K562 (cell line): ENCODE results near the gene TMEM167B. TPM values are rescaled to one million over a fixed set of nuclear protein-coding genes. Genes with fewer than 3 reads are reported as not detected.

Experiments
- ATF1 ChIP-seq, 2 experiments: fragments of 450-650 bp in 1 of 2; IDR thresholded peaks; 2 replicates each; pipeline ENCODE4 v1.6.1; 2016; ENCODE audit warnings: missing compliant biosample characterization in 1 of 2, missing genetic modification characterization in 1 of 2
- BACH1 ChIP-seq: fragments of 200-800 bp; sonication (Bioruptor generic); IDR thresholded peaks from 2 replicates; pipeline ENCODE4 v1.6.1; 2016; ENCODE audit warnings: missing genetic modification characterization, missing compliant biosample characterization
- CEBPB ChIP-seq: fragments of 450-650 bp; IDR thresholded peaks from 2 replicates; pipeline ENCODE4 v1.6.1; 2016; ENCODE audit warnings: missing genetic modification characterization, missing compliant biosample characterization
- EGR1 ChIP-seq: fragments of 450-650 bp; conservative IDR thresholded peaks from 2 replicates; pipeline ENCODE4 v1.6.1; 2017; ENCODE audit warnings: mild to moderate bottlenecking
- HDAC1 ChIP-seq, 2 experiments: fragments of 450-650 bp; IDR thresholded peaks; 2 replicates each; pipeline ENCODE4 v1.6.1; 2016 to 2017; ENCODE audit warnings: inconsistent platforms in 1 of 2, mild to moderate bottlenecking in 1 of 2, moderate library complexity in 1 of 2
- IRF9 ChIP-seq: fragments of 450-650 bp; IDR thresholded peaks from 2 replicates; pipeline ENCODE4 v1.6.1; 2016; ENCODE audit warnings: missing biosample characterization, missing genetic modification characterization
- JUND ChIP-seq, 2 experiments: IDR thresholded peaks; 2 replicates in 1 of 2; 3 replicates in 1 of 2; pipeline ENCODE4 v1.6.1; 2011; ENCODE audit warnings: borderline replicate concordance in 2 of 2, low read depth in 2 of 2, low read length in 2 of 2, improper control_type of control experiment in 1 of 2, missing biosample characterization in 1 of 2, missing genetic modification characterization in 1 of 2, missing genetic modification reagents in 1 of 2
- MTF1 ChIP-seq: fragments of 250-450 bp; sonication (Bioruptor Pico); IDR thresholded peaks from 2 replicates; pipeline ENCODE4 v1.9.0; 2021; ENCODE audit warnings: moderate library complexity, mild to moderate bottlenecking, inconsistent platforms, borderline replicate concordance
- NFE2 ChIP-seq: IDR thresholded peaks from 2 replicates; pipeline ENCODE4 v1.6.1; 2014; ENCODE audit warnings: antibody characterized with exemption, low read depth
- NR2C1 ChIP-seq, 2 experiments: fragments of 450-650 bp; IDR thresholded peaks; 2 replicates each; pipeline ENCODE4 v1.6.1; 2017; ENCODE audit warnings: mild to moderate bottlenecking in 2 of 2, antibody characterized with exemption in 1 of 2, inconsistent platforms in 1 of 2, missing compliant biosample characterization in 1 of 2, missing genetic modification characterization in 1 of 2
- PML ChIP-seq: IDR thresholded peaks from 2 replicates; pipeline ENCODE4 v1.6.1; 2012; ENCODE audit warnings: low read length, inconsistent platforms
- PTRF ChIP-seq: fragments of 450-650 bp; IDR thresholded peaks from 2 replicates; pipeline ENCODE4 v1.6.1; 2016; ENCODE audit warnings: mild to moderate bottlenecking, missing genetic modification characterization, missing compliant biosample characterization
- SMARCA5 ChIP-seq: fragments of 450-650 bp; IDR thresholded peaks from 2 replicates; pipeline ENCODE4 v1.6.1; 2016
- SNRNP70 ChIP-seq: fragments of 200-400 bp; formaldehyde crosslinking; optimal IDR thresholded peaks from 2 replicates; pipeline ENCODE3; 2017; ENCODE audit warnings: low read depth, low read length
- SP1 ChIP-seq: sonication (generic); formaldehyde crosslinking; IDR thresholded peaks from 2 replicates; pipeline ENCODE4 v1.8.1; 2022; ENCODE audit warnings: mild to moderate bottlenecking, missing genetic modification reagents
- SREBF2 ChIP-seq: sonication (generic); formaldehyde crosslinking; IDR thresholded peaks from 2 replicates; pipeline ENCODE4 v1.4.0; 2020; ENCODE audit warnings: mild to moderate bottlenecking, missing genetic modification reagents
- ZBTB7A ChIP-seq: IDR thresholded peaks from 2 replicates; pipeline ENCODE4 v1.6.1; 2011; ENCODE audit warnings: low read depth, mild to moderate bottlenecking, low read length, moderate library complexity, borderline replicate concordance; ENCODE audit not compliant: control insufficient read depth
- ZEB2 ChIP-seq: fragments of 450-650 bp; IDR thresholded peaks from 2 replicates; pipeline ENCODE4 v1.6.1; 2016
- ZFX ChIP-seq: sonication (generic); formaldehyde crosslinking; IDR thresholded peaks from 2 replicates; pipeline ENCODE4 v1.8.0; 2022; ENCODE audit warnings: mild to moderate bottlenecking, missing genetic modification reagents, moderate library complexity
- ZNF316 ChIP-seq: fragments of 450-650 bp; IDR thresholded peaks from 2 replicates; pipeline ENCODE4 v1.6.1; 2016
- ZNF384 ChIP-seq: IDR thresholded peaks from 2 replicates; pipeline ENCODE4 v1.6.1; 2012; ENCODE audit warnings: low read depth, low read length, improper control_type of control experiment
- ZNF592 ChIP-seq: fragments of 450-650 bp; IDR thresholded peaks from 2 replicates; pipeline ENCODE4 v1.6.1; 2017; ENCODE audit warnings: antibody characterized with exemption, mild to moderate bottlenecking
- polyA plus RNA-seq, 8 experiments: library from polyadenylated mRNA; depleted of rRNA in 4 of 8; stranded (reverse) in 5 of 8; unstranded in 3 of 8; fragments of >200 nt; fragmentation: Nextera tagmentation in 2 of 8; fragmentation: Illumina TruSeq in 1 of 8; extraction: Ambion mirVana in 2 of 8; extraction: Trizol in 1 of 8; gene quantifications; 2 replicates each; pipeline versions ENCODE4 v1.2.1 to v1.2.3, GENCODE V29; 2011 to 2014; ENCODE audit warnings: inconsistent platforms in 1 of 8, missing spikeins in 1 of 8
- total RNA-seq, 7 experiments: library from RNA; depleted of rRNA in 6 of 7; stranded (reverse); fragments of >200 nt in 6 of 7; fragmentation: Illumina TruSeq in 2 of 7; extraction: Trizol in 2 of 7; gene quantifications; 2 replicates each; pipeline versions ENCODE4 v1.2.1 to v1.2.3, GENCODE V29; 2011 to 2021; ENCODE audit warnings: low replicate concordance in 1 of 7

Gene TMEM167B
- total and polyA plus RNA-seq, 9 of the 15 experiments (the other 6 are each of a cell fraction or from before 2014, with no cell fraction given), result 17.2 to 36.4 (median 32.2) TPM

- TF ChIP-seq ZFX (CRISPR knock-in tag) (peak; percentile 74), ZNF316 (peak; percentile 37; the same call in 1 of the 2 replicates), ATF1 (CRISPR knock-in tag; IDR thresholded peaks at IDR 0.05) (no peak), ATF1 (tag; IDR thresholded peaks at IDR 0.05) (no peak), ZEB2 (0 out of 2 replicates have a peak, but pooled peaks have one; percentile 26), ZBTB7A (0 out of 2 replicates have a peak, but pooled peaks have one; percentile 6), IRF9 (tag) (no peak; the same call in 1 of the 2 replicates), SNRNP70 (no peak), JUND (IDR thresholded peaks at IDR 0.05; ENCODE audit: borderline replicate concordance, low read depth, low read length) (peak; percentile 60; the same call in 1 of the 2 replicates), JUND (tag; IDR thresholded peaks at IDR 0.05; ENCODE audit: borderline replicate concordance, low read depth, low read length) (no peak; the same call in 2 of the 3 replicates), PTRF (tag) (0 out of 2 replicates have a peak, but pooled peaks have one; percentile 6), ZNF592 (peak; percentile 69), EGR1 (no peak), CEBPB (tag) (peak; percentile 89), PML (no peak), MTF1 (no peak), SMARCA5 (peak; percentile 52; the same call in 1 of the 2 replicates), BACH1 (tag) (0 out of 2 replicates have a peak, but pooled peaks have one; percentile 15), SREBF2 (CRISPR knock-in tag) (0 out of 2 replicates have a peak, but pooled peaks have one; percentile 73), NFE2 (peak; percentile 79), NR2C1 (IDR thresholded peaks at IDR 0.05) (no peak), NR2C1 (tag; IDR thresholded peaks at IDR 0.05) (peak; percentile 61; the same call in 1 of the 2 replicates), HDAC1 (IDR thresholded peaks at IDR 0.05) (peak in 1 of 2 experiments; percentile 16; a peak in 1 of 4 replicates), SP1 (CRISPR knock-in tag) (0 out of 2 replicates have a peak, but pooled peaks have one; percentile 21), ZNF384 (peak; percentile 90)
These were observed 5.7 kb upstream of the TMEM167B start (continued) for GRCh38 chr1:109084563-109085517.
